CD4-positive, alpha-beta T cell (primary cell): ENCODE data around the gene UBE2E1. TPM values are rescaled to one million over a fixed set of nuclear protein-coding genes. Genes with fewer than 3 reads are reported as not detected.

ENCODE experiments used
- ATAC-seq: fragments of 200-7000 bp; cut with Tn5 transposase; one replicate; pipeline ENCODE4 v1.10.0; 2022; ENCODE audit warnings: mild to moderate bottlenecking; ENCODE audit not compliant: poor library complexity
- CTCF ChIA-PET: fragments of 350-600 bp; sonication (Branson Sonifier 250); formaldehyde crosslinking; loops from one replicate; lab custom pipeline; 2021; ENCODE audit warnings: antibody characterized with exemption, inconsistent platforms; lab: Charles Lee
- POLR2A ChIA-PET: fragments of 350-600 bp; sonication (Branson Sonifier 250); formaldehyde crosslinking; loops from one replicate; lab custom pipeline; 2021; ENCODE audit warnings: antibody characterized with exemption, inconsistent platforms; lab: Charles Lee
- DNase-seq, 14 experiments: peaks; one replicate each; pipeline ENCODE4 v3.0.0-alpha.2; 2013 to 2020; ENCODE audit warnings: mixed read lengths in 2 of 14
- H3K27ac ChIP-seq, 2 donors: one replicate each; pipeline versions ENCODE4 v1.5.1 to v1.7.0; 2013; ENCODE audit warnings: low read length in 2 of 2, low read depth in 1 of 2, mild to moderate bottlenecking in 1 of 2
- H3K27me3 ChIP-seq, 2 experiments: 1 replicate in 1 of 2; 2 replicates in 1 of 2; pipeline versions ENCODE4 v1.6.1 to v1.7.0; 2013; ENCODE audit warnings: low read length in 2 of 2, control low read depth in 1 of 2, mild to moderate bottlenecking in 1 of 2, moderate library complexity in 1 of 2; ENCODE audit not compliant: insufficient read depth in 2 of 2, control insufficient read depth in 1 of 2
- H3K36me3 ChIP-seq: one replicate; pipeline ENCODE4 v1.6.1; 2013; ENCODE audit warnings: low read length, control low read depth; ENCODE audit not compliant: insufficient read depth
- H3K4me1 ChIP-seq: one replicate; pipeline ENCODE4 v1.6.1; 2013; ENCODE audit warnings: low read length, control low read depth; ENCODE audit not compliant: insufficient read depth
- H3K4me3 ChIP-seq: one replicate; pipeline ENCODE4 v1.5.1; 2013; ENCODE audit warnings: mild to moderate bottlenecking, low read length, moderate library complexity
- H3K9me3 ChIP-seq, 2 experiments: 1 replicate in 1 of 2; 2 replicates in 1 of 2; pipeline versions ENCODE4 v1.6.1 to v1.7.0; 2013; ENCODE audit warnings: low read length in 2 of 2, mild to moderate bottlenecking in 2 of 2, control low read depth in 1 of 2, moderate library complexity in 1 of 2; ENCODE audit not compliant: control insufficient read depth in 1 of 2, insufficient read depth in 1 of 2
- H3K27ac Mint-ChIP-seq: one replicate; pipeline ENCODE4 v1.8.0; 2020; ENCODE audit warnings: mixed read lengths
- H3K27me3 Mint-ChIP-seq: one replicate; pipeline ENCODE4 v1.8.0; 2021; ENCODE audit warnings: mixed read lengths
- H3K36me3 Mint-ChIP-seq: one replicate; pipeline ENCODE4 v1.8.0; 2021; ENCODE audit warnings: low read depth, mixed read lengths
- H3K4me1 Mint-ChIP-seq: one replicate; pipeline ENCODE4 v1.8.0; 2021; ENCODE audit warnings: low read depth, mixed read lengths
- H3K4me3 Mint-ChIP-seq: one replicate; pipeline ENCODE4 v1.8.0; 2020; ENCODE audit warnings: mild to moderate bottlenecking, mixed read lengths
- H3K9me3 Mint-ChIP-seq: one replicate; pipeline ENCODE4 v1.8.0; 2020; ENCODE audit warnings: mixed read lengths
- intact Hi-C, 2 experiments: fragments of 100-400 bp; cut with DNase I in 1 of 2; cut with micrococcal nuclease in 1 of 2; formaldehyde crosslinking; loops; one replicate each; pipeline versions ENCODE4 v1.15.1 to v1.9.0; 2023 to 2025; cut with DNase I, micrococcal nuclease
- total RNA-seq, 174 experiments: library from RNA in 2 of 174; stranded (reverse) in 2 of 174; gene quantifications; one replicate each; pipeline ENCODE4 v1.2.3 and lab custom pipeline; 2021 to 2026
- TF ChIP-seq, protein P1 (sequence below): fragments of 200-600 bp; IDR thresholded peaks from one replicate; pipeline ENCODE4 v1.8.0; 2022; ENCODE audit warnings: antibody characterized with exemption, mild to moderate bottlenecking

UBE2E1 gene
- total RNA-seq, 2 experiments from 2014 or later, result 49.8 to 52.2 TPM

DNA sequence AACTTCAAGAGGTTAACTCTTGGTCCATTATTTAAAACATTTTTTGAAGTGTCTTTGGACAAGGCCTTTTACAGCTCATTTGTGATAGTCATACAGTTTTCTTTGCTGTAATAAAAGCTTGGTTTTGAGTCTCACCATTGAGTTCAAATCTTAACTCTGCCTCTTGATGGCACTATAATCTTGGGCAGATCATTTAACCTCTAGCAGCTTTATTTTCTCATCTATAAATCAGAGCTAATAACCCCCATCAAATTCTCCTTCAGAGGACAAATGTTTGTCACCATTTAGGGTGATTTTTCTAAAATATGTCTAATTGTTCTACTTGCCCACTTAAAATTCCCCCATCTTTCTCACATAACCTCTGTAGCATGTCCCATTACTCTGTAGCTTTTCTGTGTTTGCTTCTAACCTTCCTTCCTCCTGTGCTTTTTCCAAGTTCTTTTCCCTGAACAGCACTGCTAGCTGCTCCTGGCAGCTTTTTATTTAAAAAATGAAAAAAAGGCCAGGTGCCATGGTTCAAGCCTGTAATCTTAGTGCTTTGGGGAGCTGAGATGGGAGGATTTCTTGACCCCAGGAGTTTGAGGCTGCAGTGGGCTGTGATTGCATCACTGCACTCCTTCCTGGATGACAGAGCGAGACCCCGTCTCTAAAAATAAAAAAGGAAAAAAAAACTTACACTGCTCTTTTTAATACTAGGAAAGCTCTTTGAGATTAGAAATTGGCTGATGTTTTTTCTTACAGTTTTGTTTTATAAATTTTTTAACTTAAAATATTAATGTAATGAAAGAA, 28.5 kb downstream of the UBE2E1 start:
- no peaks in the 10 kb centered on the region for H3K9me3 ChIP-seq
- H3K27ac ChIP-seq, result no peak overlapping the region
- Mint-ChIP-seq H3K9me3 (no peaks in the 10 kb centered on the region), H3K4me3 (no peak overlapping the region), H3K27me3 (no peaks in the 10 kb centered on the region), H3K27ac (no peak overlapping the region), H3K4me1 (peaks cover 64% of the 10 kb centered on the region), H3K36me3 (peaks cover 11% of the 10 kb centered on the region)
- CTCF ChIA-PET, result interaction anchor here (0.5 to 1.1 kb wide), 5 partner anchors 9 to 131 kb away, joined by 3 read pairs; no protein-coding TSS in a partner anchor
- no peak overlapping the region for H3K4me3 ChIP-seq
- no peak for ATAC-seq
- intact Hi-C loops, result no loop called here
- TF ChIP-seq, protein P1, sequence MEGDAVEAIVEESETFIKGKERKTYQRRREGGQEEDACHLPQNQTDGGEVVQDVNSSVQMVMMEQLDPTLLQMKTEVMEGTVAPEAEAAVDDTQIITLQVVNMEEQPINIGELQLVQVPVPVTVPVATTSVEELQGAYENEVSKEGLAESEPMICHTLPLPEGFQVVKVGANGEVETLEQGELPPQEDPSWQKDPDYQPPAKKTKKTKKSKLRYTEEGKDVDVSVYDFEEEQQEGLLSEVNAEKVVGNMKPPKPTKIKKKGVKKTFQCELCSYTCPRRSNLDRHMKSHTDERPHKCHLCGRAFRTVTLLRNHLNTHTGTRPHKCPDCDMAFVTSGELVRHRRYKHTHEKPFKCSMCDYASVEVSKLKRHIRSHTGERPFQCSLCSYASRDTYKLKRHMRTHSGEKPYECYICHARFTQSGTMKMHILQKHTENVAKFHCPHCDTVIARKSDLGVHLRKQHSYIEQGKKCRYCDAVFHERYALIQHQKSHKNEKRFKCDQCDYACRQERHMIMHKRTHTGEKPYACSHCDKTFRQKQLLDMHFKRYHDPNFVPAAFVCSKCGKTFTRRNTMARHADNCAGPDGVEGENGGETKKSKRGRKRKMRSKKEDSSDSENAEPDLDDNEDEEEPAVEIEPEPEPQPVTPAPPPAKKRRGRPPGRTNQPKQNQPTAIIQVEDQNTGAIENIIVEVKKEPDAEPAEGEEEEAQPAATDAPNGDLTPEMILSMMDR, result no peak
- POLR2A ChIA-PET, result no interaction called here
- DNase-seq, result peak in 1 of 14 experiments; percentile 4
- H3K36me3 ChIP-seq, result no peaks in the 10 kb centered on the region
- peaks cover 13% of the 10 kb centered on the region for H3K4me1 ChIP-seq
- H3K27me3 ChIP-seq, result no peaks in the 10 kb centered on the region

DNA sequence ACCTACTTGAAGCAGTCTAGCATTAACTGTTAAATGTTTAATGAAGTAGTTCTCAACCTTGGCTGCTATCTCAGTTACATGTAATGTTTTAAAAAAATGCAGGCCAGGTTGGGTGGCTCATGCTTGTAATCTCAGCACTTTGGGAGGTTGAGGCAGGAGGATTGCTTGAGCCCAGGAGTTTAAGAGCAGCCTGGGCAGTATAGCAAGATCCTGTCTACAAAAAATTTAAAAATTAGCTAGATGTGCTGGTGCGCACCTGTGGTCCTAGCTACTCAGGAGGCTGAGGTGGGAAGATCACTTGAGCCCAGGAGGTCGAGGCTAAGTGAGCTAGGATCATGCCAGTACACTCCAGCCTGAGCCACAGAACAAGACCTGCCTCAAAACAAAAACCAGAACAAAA, 29.3 kb downstream of the UBE2E1 start:
- Mint-ChIP-seq H3K27me3 (no peaks in the 10 kb centered on the region), H3K36me3 (peaks cover 6% of the 10 kb centered on the region), H3K4me3 (no peak overlapping the region), H3K27ac (no peak overlapping the region), H3K4me1 (peaks cover 63% of the 10 kb centered on the region), H3K9me3 (no peaks in the 10 kb centered on the region)
- H3K27ac ChIP-seq, result no peak overlapping the region
- ATAC-seq (no peak), DNase-seq (no peak)
- no peak overlapping the region for H3K4me3 ChIP-seq
- ChIA-PET POLR2A (no interaction called here), CTCF (interaction anchor here (0.6 to 2.3 kb wide), 2 partner anchors 12 to 48 kb away, joined by 3 to 7 read pairs; no protein-coding TSS in a partner anchor)
- intact Hi-C loops, result no loop called here
- H3K27me3 ChIP-seq, result no peaks in the 10 kb centered on the region
- no peaks in the 10 kb centered on the region for H3K36me3 ChIP-seq
- TF ChIP-seq, protein P1, result no peak
- H3K9me3 ChIP-seq, result no peaks in the 10 kb centered on the region
- H3K4me1 ChIP-seq, result peaks cover 13% of the 10 kb centered on the region

DNA sequence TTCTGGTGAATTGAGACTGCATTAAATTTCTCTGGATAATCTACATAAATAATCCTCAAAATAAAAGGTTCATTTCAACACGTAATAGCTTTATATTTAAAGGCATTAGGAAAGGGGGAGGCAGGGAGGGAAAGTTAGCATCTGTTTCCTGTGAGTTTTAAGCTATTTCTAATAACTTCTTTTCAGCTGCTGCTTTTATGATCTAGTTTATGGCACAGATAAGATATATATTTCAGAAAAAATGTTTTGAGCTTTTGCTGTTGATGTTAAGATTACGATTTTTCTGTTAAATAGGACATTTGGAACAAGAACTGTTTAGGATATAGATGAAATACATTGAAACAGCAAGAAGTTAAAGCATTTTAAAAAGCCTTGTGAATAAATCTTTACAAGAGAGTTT, 30.0 kb downstream of the UBE2E1 start:
- DNase-seq, result no peak
- ATAC-seq, result no peak
- no peaks in the 10 kb centered on the region for H3K9me3 ChIP-seq
- peaks cover 10% of the 10 kb centered on the region for H3K4me1 ChIP-seq
- H3K27ac ChIP-seq, result no peak overlapping the region
- Mint-ChIP-seq H3K27me3 (no peaks in the 10 kb centered on the region), H3K4me3 (no peak overlapping the region), H3K4me1 (peaks cover 63% of the 10 kb centered on the region), H3K27ac (peak overlapping the region; percentile 2), H3K36me3 (no peaks in the 10 kb centered on the region), H3K9me3 (no peaks in the 10 kb centered on the region)
- CTCF ChIA-PET, result interaction anchor here (2.3 kb wide), 1 partner anchor 11 kb away, joined by 7 read pairs; no protein-coding TSS in a partner anchor
- TF ChIP-seq, protein P1, result no peak
- no peaks in the 10 kb centered on the region for H3K36me3 ChIP-seq
- no peaks in the 10 kb centered on the region for H3K27me3 ChIP-seq
- POLR2A ChIA-PET, result no interaction called here
- intact Hi-C loops, result no loop called here
- no peak overlapping the region for H3K4me3 ChIP-seq
